ENCODE data around the gene ZRANB3.

Gene ZRANB3

DNA sequence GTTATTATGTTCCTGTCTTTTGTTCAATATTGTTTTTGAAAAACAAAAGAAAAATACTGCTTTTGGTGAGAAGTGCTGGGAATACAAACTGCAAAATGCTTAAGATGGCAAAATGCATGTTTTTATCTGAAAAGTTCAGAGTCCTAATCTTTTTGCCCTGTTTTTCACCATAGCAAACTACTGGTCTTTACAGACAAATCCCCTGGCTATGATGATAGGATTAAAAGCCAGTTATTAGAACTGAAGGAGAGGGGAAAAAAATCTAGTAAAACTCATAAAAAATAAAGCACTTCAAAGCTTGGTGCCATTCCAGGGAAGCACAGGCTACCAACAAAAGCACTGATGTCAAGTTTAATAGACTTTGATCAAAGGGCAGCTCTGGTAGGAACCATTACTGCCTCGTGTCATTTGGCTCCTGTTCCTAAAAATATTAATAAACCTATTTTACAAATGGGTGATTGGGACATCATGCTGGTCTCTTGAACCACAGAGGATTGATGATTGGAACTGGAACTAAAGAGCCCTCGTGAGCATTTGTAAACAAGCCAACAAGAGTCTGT lies 284.2 kb downstream of the ZRANB3 start:
- DNase-seq = no peak

DNA sequence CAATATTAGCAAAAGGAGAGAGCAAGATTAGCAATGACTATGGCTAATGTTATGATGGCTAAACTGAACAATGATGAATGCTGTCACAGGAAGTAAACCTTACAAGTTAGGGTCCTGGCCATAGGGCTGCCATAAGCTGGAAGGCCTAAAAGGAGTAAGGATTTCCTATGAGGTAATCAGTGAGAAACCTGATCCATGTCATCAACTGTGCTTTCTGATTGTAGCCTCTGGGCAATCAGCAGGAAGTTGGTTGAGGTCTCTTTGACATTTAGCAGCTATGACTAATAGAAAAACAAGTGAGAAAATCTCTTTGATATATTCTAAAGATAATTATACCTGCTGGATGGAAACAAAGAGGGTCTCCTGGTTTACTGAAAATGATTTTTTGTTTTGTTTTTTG lies 285.9 kb downstream of the ZRANB3 start:
- no peak for DNase-seq

DNA sequence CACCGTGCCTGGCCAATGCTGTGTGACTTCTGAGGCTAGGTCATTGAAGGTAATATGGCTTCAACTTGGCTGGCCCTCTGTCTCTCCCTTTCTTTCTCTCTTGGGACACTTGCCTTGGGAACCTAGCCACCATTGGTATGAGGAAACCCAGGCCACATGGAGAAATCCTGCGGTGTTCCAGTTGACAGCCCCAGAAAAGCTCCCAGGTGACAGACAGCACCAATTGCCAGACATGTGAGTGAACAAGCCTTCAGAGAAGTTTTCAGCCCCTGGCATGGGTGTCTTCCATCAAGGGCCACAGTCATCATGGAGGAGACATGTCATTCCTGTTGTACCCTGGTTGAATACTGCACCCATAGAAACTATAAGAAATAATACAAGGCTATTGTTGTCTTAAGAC lies 292.4 kb downstream of the ZRANB3 start:
- DNase-seq = no peak

DNA sequence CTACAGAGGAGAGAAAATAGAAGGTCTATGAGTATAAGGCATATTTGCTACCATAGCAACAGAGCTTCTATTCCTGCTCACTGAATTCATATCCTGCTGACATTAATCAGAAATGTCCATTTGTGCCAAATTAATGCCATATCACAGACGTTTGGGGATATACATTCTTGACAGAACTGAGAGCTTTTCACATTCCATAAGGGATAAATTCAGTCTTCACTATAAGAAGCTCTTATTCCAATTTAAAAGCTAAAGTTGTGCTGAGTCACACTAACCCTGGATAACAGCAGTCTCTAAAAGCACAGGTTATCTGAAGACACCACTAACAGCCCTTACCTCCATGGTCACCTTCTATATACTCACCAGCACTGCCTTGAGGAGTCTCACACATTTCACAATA lies 300.9 kb downstream of the ZRANB3 start:
- DNase-seq = no peak

DNA sequence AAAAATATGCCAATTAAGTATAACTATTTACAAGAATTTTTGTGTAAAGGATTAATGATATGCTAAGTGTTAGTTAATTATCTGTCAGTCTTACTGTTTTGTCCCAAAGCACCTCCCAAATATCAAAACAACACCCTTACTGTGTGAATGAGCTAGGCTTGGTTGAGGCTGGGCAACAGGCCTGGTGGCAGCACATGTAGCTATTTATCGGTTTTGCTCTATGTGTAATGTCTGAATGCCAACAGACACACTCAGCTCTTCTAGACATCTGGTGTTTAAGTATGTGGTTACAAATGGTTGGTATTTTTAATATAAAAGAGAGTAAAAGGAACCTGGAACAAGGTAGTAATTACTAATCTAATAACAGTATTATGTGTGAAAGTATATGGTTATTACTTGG lies 303.6 kb downstream of the ZRANB3 start:
- DNase-seq = no peak

DNA sequence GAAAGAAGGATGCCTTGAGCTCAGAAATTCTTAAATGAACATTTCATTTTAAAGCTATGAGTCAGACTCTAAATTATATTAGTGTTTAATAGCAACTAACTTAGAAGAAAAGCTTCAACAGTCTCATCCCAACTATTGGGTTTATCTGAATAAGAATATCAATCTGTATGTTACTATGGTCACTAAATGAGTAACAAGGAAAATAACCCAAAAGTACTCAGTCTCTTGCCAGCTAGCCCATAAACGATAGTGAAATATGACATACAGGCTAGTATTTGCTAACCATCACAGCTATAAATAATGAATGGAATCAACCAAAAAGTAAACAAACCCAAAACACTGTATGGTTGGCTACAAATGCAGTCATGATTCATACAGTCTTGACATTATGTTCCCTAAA lies 304.1 kb downstream of the ZRANB3 start:
- no peak for DNase-seq

DNA sequence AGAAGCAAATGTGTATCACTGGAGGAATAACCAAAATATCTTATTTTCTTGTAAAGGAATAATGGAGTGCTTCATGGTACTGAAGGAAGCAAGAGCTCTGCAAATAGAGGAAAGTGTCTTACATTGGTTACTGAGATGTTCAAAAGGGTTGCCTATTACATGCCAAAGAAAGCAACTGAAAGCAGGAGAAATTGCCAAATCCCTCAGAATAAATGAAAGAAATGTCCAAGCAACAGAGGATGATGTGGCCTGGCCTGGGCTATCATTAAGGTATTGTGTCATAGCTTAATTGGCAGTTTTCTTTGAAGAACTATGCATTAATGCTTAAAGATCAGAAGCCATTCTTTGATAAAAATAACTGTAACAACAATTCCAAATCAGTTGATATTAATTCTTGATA lies 305.2 kb downstream of the ZRANB3 start:
- DNase-seq = no peak

DNA sequence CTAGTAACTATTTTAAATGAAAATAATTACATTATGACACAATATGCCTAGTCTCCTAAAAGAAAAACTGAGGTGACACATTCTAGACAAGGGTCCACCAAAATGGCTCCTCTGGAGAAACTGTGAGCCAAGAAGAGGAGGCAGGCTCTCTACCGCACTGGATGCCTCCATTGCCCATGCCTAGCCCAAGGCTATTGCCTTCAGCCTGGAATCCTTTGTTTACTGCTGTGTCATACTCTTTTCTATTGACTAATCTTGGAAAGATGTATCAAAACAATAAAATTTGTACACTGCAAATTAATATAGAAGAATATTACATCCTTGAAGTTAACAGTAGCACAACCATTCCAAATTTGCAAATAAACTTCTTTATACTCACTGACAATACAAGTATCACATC lies 311.8 kb downstream of the ZRANB3 start:
- no peak for DNase-seq

DNA sequence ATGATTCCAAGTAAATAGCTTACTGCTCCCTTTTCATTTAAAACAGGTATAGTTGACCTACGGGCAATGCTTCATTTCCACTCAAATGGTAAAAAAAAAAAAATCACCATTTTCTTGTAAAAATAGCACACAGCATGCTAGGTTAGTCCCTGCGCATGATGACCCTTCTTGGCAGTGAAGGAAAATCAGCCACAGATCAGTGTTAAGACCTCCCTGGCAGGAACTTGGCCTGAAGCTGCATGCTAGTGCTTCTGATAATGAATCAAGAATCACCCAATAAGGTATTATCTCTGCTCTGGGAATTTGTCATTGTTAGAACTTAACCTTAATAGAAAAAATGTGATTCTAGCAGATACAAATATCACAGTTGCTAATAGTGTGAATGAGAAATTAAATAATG lies 312.6 kb downstream of the ZRANB3 start:
- DNase-seq = no peak

DNA sequence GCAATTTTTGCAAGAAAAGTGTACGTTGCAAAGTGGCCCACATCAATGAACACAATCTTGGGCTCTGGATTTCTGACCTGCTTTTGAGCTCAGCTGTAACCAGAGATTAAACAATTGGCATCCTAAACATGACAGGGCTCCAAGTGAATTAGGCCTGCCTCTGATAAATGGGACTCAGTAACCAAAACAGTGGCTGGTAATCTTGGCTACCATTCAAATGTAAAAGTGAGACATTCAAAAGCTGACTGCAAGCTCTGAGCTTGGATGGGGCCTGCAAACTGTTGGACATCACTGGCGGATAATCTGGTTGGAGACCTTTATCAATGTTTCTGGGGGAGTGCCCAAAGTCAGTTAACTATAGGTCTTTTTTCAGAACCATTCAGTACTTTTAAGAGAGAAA lies 318.3 kb downstream of the ZRANB3 start:
- DNase-seq = no peak

DNA sequence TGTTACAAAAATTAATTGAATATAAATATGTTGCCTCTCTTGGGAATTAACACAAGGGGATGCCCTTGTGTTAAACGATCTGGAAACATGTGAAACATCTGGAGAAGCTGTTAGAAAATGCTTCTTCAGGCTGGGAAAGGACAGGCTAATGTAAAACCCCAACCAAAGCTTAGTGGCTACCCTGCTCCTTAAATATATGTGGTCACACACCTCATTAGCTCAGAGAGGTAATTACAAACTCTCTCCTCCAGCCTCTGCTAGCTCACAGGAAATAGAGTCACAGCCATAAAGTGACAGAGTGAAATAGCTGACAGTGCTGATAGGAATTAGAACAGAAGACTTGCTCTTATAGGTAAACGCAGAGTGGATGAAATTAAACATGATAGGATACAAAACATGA lies 323.0 kb downstream of the ZRANB3 start:
- DNase-seq = no peak

DNA sequence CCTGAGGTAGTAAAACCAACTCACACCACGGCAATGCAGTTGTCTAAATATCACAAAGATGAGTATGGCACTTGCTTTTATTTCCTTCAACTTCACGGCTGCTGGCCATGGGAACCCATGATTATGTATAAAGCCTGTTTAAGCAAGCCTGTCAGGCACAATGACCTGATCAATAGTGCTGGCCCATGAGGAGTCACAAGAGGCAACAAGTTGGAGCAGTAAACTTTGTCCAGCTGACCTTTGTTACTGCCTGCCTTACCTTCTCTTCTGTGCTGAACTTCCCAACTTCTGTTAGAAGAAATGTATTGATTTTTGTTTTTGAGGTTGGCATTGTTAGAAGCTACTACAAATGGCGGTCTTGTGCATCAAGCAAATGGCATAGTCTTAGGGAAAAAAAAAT lies 327.1 kb downstream of the ZRANB3 start:
- DNase-seq = no peak

DNA sequence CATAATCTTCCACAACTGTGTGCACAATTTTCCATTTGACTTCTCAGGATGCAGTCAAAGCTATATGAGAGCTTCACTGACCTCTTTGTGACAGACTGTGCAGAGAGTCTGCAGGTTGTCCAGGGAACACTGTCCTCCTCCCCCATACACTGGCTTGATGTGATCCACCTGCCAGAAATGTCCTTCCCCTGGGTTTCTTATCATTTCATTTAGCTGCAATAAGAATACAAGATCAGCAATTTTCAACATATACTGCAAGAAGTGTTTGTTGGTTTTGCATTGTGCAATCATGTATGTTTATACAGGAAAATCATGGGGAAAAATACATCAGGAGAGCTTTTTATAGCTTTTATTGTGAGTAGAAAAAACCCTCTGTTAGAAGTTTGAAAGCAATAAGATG lies 328.3 kb downstream of the ZRANB3 start:
- no peak for DNase-seq

DNA sequence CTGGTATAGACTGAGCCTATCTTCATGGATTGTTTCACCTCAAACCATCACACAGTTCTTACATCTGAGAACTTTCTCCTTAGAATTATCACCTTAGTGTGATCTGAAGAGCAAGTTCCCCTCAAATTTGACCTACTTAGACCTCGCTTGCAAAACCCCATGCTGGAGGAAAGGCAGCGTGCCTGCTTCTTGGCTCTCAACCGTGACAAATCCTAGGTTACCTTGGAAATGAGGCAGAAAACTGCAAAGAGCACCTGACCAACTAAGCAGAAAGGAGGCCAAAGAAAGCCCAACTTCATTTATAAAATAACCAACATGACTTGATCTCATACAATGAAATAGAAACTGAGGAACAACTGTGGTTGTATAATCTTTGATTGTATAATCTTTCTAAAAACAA lies 332.5 kb downstream of the ZRANB3 start:
- DNase-seq = no peak

DNA sequence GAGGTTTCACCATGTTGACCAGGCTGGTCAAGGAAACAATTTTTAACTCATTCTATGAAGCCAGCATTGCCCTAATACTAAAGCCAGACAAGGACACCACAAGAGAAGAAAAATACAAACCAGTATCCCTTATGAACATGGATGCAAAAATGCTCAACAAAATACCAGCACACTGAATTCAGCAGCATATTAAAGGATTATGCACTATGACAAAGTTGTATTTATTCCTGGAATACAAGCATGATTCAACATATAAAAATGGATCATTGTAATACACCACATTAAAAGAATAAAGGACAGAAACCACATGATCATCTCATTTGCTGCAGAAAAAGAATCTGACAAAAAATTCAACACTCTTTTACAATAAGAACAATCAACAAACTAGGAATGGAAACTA lies 340.2 kb downstream of the ZRANB3 start:
- no peak for DNase-seq

DNA sequence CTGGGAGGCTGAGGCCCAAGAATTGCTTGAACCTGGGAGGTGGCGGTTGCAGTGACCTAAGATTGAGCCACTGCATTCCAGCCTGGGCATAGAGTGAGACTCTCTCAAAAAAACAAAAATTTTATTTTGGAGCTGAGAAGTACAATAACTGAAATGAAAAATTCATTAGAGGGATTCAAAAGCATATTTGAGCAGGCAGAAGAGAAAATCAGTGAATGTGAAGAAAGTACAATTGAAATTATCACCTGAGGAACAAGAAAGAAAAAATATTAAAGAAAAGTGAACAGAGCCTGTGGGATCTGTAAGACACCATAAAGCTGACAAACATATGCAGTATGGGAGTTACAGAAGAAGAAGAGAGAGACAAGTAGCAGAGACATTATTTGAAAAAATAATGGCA lies 341.9 kb downstream of the ZRANB3 start:
- no peak for DNase-seq

DNA sequence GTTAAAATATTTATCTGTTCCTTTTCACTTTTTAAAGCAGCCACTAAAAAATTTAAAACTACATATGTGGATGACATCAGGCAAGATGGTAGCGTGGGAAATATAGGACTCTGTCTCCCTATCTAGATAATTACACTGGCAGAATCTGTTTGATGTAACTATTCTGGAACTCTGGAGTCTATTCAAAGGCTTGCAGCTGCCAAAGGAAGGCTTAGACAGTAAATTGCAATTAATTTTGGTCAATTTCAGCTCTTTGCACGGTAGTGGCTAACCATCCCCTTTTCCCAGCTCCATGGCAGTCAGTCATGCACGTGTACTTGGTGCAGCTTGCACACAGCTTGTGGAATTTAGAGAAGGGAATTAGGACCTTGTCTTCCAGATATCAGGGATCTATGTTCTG lies 343.7 kb downstream of the ZRANB3 start:
- DNase-seq = no peak

DNA sequence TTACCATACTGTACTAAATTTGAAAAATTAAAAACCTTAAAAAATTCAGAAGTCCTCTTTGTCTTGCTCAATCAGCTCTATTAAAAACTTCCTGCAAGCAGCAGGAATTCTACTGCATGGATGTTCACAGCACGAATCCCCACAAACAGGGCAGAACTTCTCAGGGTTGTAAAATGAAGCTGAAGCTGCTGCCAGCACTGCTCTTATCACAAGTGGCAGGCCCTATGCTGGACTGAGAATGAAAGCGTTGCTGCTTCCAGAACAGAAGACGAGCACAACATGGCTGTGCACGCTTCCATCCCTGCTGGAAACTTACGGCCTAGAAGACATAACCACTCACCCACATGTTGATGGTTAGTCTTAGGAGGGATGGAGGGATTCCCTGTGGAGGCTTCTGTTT lies 345.0 kb downstream of the ZRANB3 start:
- no peak for DNase-seq

DNA sequence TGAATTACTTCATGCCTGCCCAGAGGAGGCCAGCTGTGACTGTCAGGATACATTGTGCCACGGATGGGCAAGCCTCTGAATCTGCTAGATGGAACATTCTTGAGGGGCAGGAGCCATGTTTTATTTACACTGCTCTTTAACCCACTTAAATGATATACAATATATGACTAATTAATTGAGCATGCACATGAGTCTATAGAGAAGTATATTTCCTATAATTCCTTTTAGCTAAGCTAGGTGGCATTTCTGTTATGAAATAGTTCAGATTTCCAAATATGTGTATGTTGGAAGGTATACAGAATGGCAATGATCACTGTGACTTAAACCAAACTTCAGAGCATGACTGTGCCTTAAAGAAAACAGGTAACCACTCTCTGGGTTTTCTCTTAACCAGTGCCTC lies 347.2 kb downstream of the ZRANB3 start:
- no peak for DNase-seq

DNA sequence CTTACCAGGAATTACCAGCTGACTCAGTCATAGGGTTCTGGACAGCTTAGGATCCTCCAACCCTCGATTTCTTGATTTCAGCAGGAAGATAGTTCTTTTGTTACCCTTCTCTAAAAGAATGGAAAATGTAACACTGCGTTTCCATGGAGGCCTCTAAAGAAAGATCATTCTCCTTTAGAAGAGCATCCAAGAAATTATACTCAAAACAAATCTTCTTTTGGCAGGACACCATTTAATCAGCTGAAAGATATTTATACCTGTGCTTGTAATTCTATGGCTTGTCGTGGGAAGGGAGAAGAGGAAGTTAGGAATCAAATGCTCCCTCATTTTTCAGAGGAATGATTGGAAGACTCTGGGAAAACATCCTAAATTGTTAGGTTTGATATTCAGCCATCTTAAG lies 348.4 kb downstream of the ZRANB3 start:
- DNase-seq = no peak

DNA sequence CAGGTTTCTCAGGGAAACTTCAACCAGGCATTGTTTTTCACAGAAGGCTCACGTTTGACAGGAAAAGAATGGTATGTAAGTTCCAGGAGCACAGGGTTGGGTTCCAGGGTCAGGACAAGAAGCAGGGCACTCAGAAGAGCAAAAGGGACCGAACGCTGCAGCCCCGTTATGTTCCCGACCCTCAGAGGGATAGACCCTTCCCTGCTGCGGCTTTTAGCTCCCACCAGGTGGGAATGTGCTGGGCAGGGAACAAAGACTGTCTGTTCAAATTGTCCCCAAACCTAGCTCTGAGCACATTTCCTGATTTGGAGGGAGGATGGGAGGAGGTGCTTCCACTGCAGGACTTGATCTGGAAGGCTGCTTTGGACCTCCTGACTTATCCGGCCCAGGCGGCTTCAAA lies 348.8 kb downstream of the ZRANB3 start:
- no peak for DNase-seq

DNA sequence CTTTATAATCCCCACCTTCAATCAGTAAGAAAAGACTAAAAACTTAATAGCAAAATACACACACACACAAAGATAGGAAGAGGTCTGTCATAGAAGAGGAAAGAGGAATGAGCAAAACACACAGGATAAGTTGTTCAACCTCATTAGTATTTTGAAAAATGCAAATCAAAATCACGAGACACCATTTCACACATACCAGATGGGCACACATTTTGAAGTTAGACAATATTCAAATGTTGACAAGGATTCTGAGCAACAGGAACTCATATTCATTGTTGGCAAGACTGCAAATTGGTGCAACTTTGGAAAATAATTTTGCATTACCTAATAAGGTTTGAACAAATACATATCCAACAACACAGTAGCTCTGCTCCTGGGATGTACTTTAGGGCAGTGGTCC lies 351.3 kb downstream of the ZRANB3 start:
- DNase-seq = no peak

DNA sequence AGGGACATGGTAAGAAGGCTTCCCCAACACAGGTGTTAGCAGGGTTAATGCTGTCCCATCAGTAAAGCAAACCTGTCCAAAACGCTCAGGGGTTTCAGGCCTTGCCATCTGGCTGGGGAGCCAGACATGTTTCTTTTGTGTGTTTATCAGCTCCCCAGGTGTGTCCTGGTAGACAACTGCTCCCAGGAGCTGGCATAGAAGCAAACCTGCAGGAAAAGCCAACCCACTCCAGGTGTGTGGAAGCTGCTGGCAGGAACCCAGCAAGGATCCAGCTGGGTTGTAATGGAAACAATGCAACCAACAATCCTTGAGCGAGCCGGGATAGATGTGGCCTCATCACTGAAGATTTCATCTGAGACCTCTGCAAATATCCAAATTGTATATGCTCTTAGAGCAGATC lies 355.8 kb downstream of the ZRANB3 start:
- no peak for DNase-seq

DNA sequence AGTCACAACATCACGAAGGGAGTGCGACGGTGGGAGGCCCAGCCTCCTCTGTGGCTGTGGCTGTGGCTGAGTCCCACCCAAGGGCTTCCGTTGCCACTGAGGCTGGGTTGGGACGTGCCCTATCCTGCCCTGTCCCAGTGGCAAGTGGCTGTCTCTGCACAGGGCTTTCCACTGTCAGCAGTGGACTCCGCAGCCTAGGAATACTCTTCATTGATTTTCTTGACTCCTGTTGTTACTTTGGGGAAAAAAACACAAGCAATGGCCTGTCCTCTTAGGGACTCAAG lies 356.3 kb downstream of the ZRANB3 start:
- DNase-seq = no peak

DNA sequence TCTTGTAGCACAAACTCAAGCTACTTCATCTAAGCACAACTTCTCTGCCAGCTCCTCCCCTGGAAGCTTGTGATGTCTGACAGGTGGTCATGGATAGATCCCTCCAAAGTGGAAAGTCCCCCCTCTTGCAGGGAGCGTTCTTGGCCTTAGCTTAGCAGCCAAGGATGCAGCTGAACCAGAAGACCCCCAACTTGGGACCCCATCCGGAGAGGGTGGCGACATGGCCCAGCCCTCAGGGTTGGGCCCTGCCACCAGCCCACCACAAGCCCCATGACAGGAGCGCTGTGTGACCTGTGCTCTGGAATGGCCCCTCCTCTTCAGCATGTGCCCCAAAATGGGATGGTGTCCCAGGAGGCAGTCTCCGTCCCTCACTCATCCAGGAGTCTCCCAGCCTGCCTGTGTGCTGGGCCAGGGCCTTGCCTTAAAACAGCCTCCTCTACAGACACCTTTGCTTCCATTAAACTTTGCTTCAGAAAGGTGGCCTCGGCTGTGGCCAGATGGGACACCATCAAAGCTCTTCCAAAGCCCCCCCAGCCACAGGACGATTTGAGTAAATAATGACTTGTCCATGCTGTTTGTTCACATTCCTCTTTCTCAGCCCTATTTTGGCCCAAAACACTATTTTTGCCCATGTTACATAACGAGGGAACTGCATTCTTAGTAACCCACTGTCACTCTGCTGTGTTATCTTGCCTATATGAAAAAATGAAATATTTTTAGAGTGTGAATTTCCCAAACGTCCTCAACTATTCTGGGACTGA lies 356.8 kb downstream of the ZRANB3 start:
- no peak for DNase-seq
